HepG2 (cell line): ENCODE measurements around the gene WNT6.

Experiments used
- EHMT2 ChIP-seq: fragments of 200-600 bp; sonication (generic); IDR thresholded peaks from 2 replicates; pipeline ENCODE4 v1.7.0; 2017; ENCODE audit warnings: antibody characterized with exemption, low read depth, low read length, borderline replicate concordance
- ELF1 ChIP-seq: sonication (generic); formaldehyde crosslinking; IDR thresholded peaks from 2 replicates; pipeline ENCODE4 v1.4.0; 2020; ENCODE audit warnings: missing genetic modification reagents
- PAX8 ChIP-seq: sonication (generic); formaldehyde crosslinking; IDR thresholded peaks from 2 replicates; pipeline ENCODE4 v1.8.0; 2022; ENCODE audit warnings: mild to moderate bottlenecking, missing genetic modification reagents, borderline replicate concordance

- TF ChIP-seq PAX8 (CRISPR knock-in tag) (no peak), ELF1 (CRISPR knock-in tag) (no peak), EHMT2 (no peak)
Measured at GRCh38 chr2:218854860-218855259, 4.7 kb upstream of the WNT6 start.
